K562 (cell line): Measurements from ENCODE around the gene PLD5. TPM values are rescaled to one million over a fixed set of nuclear protein-coding genes. Genes with fewer than 3 reads are reported as not detected.

Source experiments
- ATAC-seq: fragments of 200-7000 bp; cut with Tn5 transposase; 3 replicates; pipeline ENCODE4 v1.9.1; 2020; ENCODE audit warnings: moderate library complexity
- BruUV-seq: library from RNA; stranded (reverse); fragments of 400-500 nt; replicated peaks from 2 replicates; lab custom pipeline; 2021; lab: Mats Ljungman, UMichigan
- CTCF ChIA-PET: fragments of 300-600 bp; formaldehyde crosslinking; extraction: SDS; loops from one replicate; lab custom pipeline; 2021; ENCODE audit warnings: low intra/inter-chr PET ratio; lab: Yijun Ruan, JAX
- POLR2A ChIA-PET: fragments of 300-600, 350-650 bp; sonication (Branson Sonifier 250); formaldehyde crosslinking; extraction: SDS; loops from one replicate; lab custom pipeline; 2021; ENCODE audit warnings: antibody characterized with exemption, inconsistent platforms; lab: Yijun Ruan, JAX
- DNase-seq, 4 experiments: peaks; one replicate each; pipeline versions ENCODE4 v3.0.0 to v3.0.0-alpha.2; 2011 to 2018; ENCODE audit warnings: low spot score in 3 of 4, mixed read lengths in 3 of 4; ENCODE audit errors: extremely low read depth in 1 of 4
- FAIRE-seq: peaks from 2 replicates; lab custom pipeline; 2011; peaks lifted over from hg19 to GRCh38; lab: Jason Lieb, UNC
- H2AFZ ChIP-seq: 2 replicates; pipeline ENCODE4 v1.6.0; 2011; ENCODE audit warnings: low read depth, low read length, control low read depth, inconsistent platforms
- H3K27ac ChIP-seq: fragments of 200-600 bp; 3 replicates; pipeline ENCODE4 v1.8.0; 2011; ENCODE audit warnings: low read depth, mild to moderate bottlenecking, control low read depth, inconsistent platforms, low read length, moderate library complexity, mixed read lengths; ENCODE audit errors: extremely low read depth
- H3K27me3 ChIP-seq, 2 experiments: fragments of 300-600 bp in 1 of 2; 2 replicates in 1 of 2; 3 replicates in 1 of 2; pipeline versions ENCODE4 v1.6.0 to v1.8.0; 2011; ENCODE audit warnings: inconsistent platforms in 2 of 2, low read length in 2 of 2, mild to moderate bottlenecking in 1 of 2, mixed read lengths in 1 of 2, moderate library complexity in 1 of 2; ENCODE audit not compliant: control insufficient read depth in 2 of 2, insufficient read depth in 2 of 2
- H3K36me3 ChIP-seq: fragments of 300-600 bp; 3 replicates; pipeline ENCODE4 v1.8.0; 2011; ENCODE audit warnings: mild to moderate bottlenecking, low read length, inconsistent platforms; ENCODE audit not compliant: control insufficient read depth, insufficient read depth
- H3K4me1 ChIP-seq, 2 experiments: fragments of 200-600 bp in 1 of 2; replicated peaks in 1 of 2; 2 replicates in 1 of 2; 3 replicates in 1 of 2; pipeline versions ENCODE4 v1.5.1 to v1.8.0; 2011; ENCODE audit warnings: inconsistent platforms in 2 of 2, low read length in 2 of 2, mild to moderate bottlenecking in 1 of 2, mixed read lengths in 1 of 2, moderate library complexity in 1 of 2; ENCODE audit not compliant: control insufficient read depth in 2 of 2, insufficient read depth in 2 of 2
- H3K4me2 ChIP-seq: 2 replicates; pipeline ENCODE4 v1.6.1; 2011; ENCODE audit warnings: low read length, control low read depth, inconsistent platforms, mixed read lengths; ENCODE audit not compliant: insufficient read depth
- H3K4me3 ChIP-seq: fragments of 200-600 bp; sonication (generic), shearing (Covaris generic); 2 replicates; pipeline ENCODE4 v1.5.1; 2016; ENCODE audit warnings: control low read depth, inconsistent platforms
- H3K79me2 ChIP-seq: fragments of 200-600 bp; 3 replicates; pipeline ENCODE4 v1.8.0; 2011; ENCODE audit warnings: low read length, inconsistent platforms; ENCODE audit not compliant: control insufficient read depth, insufficient read depth
- H3K9ac ChIP-seq, 2 experiments: 2 replicates each; pipeline versions ENCODE4 v1.6.0 to v1.6.1; 2011; ENCODE audit warnings: low read depth in 2 of 2, low read length in 2 of 2, control low read depth in 1 of 2, inconsistent platforms in 1 of 2, mild to moderate bottlenecking in 1 of 2, mixed read lengths in 1 of 2; ENCODE audit not compliant: insufficient read depth in 1 of 2
- H3K9me1 ChIP-seq: one replicate; pipeline ENCODE4 v1.6.0; 2011; ENCODE audit warnings: inconsistent platforms, mild to moderate bottlenecking, low read length, moderate library complexity; ENCODE audit not compliant: control insufficient read depth, insufficient read depth
- H3K9me3 ChIP-seq: replicated peaks from 2 replicates; pipeline ENCODE4 v1.5.1; 2011; ENCODE audit warnings: low read depth, low read length, inconsistent platforms; ENCODE audit not compliant: control insufficient read depth, insufficient read depth
- H4K20me1 ChIP-seq: replicated peaks from 2 replicates; pipeline ENCODE4 v1.6.1; 2011; ENCODE audit warnings: low read length, inconsistent platforms, mixed read lengths; ENCODE audit not compliant: control insufficient read depth, insufficient read depth
- C11orf30 ChIP-seq: fragments of 450-650 bp; IDR thresholded peaks from 2 replicates; pipeline ENCODE4 v1.6.1; 2016; ENCODE audit warnings: low read depth, mild to moderate bottlenecking
- EWSR1 ChIP-seq: fragments of 450-650 bp; IDR thresholded peaks from 2 replicates; pipeline ENCODE4 v1.6.1; 2018; ENCODE audit warnings: borderline replicate concordance, mild to moderate bottlenecking, low read depth, moderate library complexity; ENCODE audit not compliant: partially characterized antibody
- HCFC1 ChIP-seq: IDR thresholded peaks from 2 replicates; pipeline ENCODE4 v1.6.1; 2012; ENCODE audit warnings: low read depth, low read length, improper control_type of control experiment
- MAFF ChIP-seq: IDR thresholded peaks from 2 replicates; pipeline ENCODE4 v1.6.1; 2012; ENCODE audit warnings: low read length, improper control_type of control experiment
- MAFG ChIP-seq: fragments of 450-650 bp; conservative IDR thresholded peaks from 2 replicates; pipeline ENCODE4 v1.6.1; 2016; ENCODE audit warnings: missing genetic modification characterization, missing compliant biosample characterization
- MAFK ChIP-seq: IDR thresholded peaks from 2 replicates; pipeline ENCODE4 v1.6.1; 2011; ENCODE audit warnings: low read length, improper control_type of control experiment
- MED1 ChIP-seq: sonication (generic); formaldehyde crosslinking; IDR thresholded peaks from 2 replicates; pipeline ENCODE4 v1.8.1; 2023; ENCODE audit warnings: missing genetic modification reagents, borderline replicate concordance
- PYGO2 ChIP-seq: fragments of 450-650 bp; IDR thresholded peaks from 2 replicates; pipeline ENCODE4 v1.6.1; 2016; ENCODE audit warnings: mild to moderate bottlenecking, missing genetic modification characterization, moderate library complexity, missing compliant biosample characterization
- TRIM28 ChIP-seq: fragments of 450-650 bp; IDR thresholded peaks from 2 replicates; pipeline ENCODE4 v1.6.1; 2017
- TSC22D4 ChIP-seq: fragments of 450-650 bp; IDR thresholded peaks from 2 replicates; pipeline ENCODE4 v1.6.1; 2016; ENCODE audit warnings: missing genetic modification characterization, missing biosample characterization, control low read depth
- USF1 ChIP-seq: sonication (generic); formaldehyde crosslinking; IDR thresholded peaks from 2 replicates; pipeline ENCODE4 v1.9.0; 2022; ENCODE audit warnings: mild to moderate bottlenecking, missing genetic modification reagents
- ZNF316 ChIP-seq: fragments of 450-650 bp; IDR thresholded peaks from 2 replicates; pipeline ENCODE4 v1.6.1; 2016
- WGBS: fragments of 100-300 bp; shearing (Covaris generic); methylation state at CpG from one replicate; pipeline ENCODE4 v1.1.6; 2016; ENCODE audit warnings: low coverage, mixed read lengths; ENCODE audit not compliant: insufficient coverage; ENCODE audit errors: missing lambda C conversion rate; 5-methylcytosine and 5-hydroxymethylcytosine counted together
- in situ Hi-C: fragments of 300-500 bp; cut with MboI; formaldehyde crosslinking; loops from 4 replicates; pipeline ENCODE4 v1.15.0; 2018; ENCODE audit warnings: inconsistent platforms, mixed read lengths
- intact Hi-C: fragments of 100-400 bp; cut with micrococcal nuclease; formaldehyde crosslinking; loops from 2 replicates; pipeline ENCODE4 v1.14.2; 2022
- polyA plus RNA-seq, 8 experiments: library from polyadenylated mRNA; depleted of rRNA in 4 of 8; stranded (reverse) in 5 of 8; unstranded in 3 of 8; fragments of >200 nt; fragmentation: Nextera tagmentation in 2 of 8; fragmentation: Illumina TruSeq in 1 of 8; extraction: Ambion mirVana in 2 of 8; extraction: Trizol in 1 of 8; gene quantifications; 2 replicates each; pipeline versions ENCODE4 v1.2.1 to v1.2.3, GENCODE V29; 2011 to 2014; ENCODE audit warnings: inconsistent platforms in 1 of 8, missing spikeins in 1 of 8
- total RNA-seq, 7 experiments: library from RNA; depleted of rRNA in 6 of 7; stranded (reverse); fragments of >200 nt in 6 of 7; fragmentation: Illumina TruSeq in 2 of 7; extraction: Trizol in 2 of 7; gene quantifications; 2 replicates each; pipeline versions ENCODE4 v1.2.1 to v1.2.3, GENCODE V29; 2011 to 2021; ENCODE audit warnings: low replicate concordance in 1 of 7
- TF ChIP-seq, protein P1 (sequence below): fragments of 450-650 bp; formaldehyde crosslinking; IDR thresholded peaks from 2 replicates; pipeline ENCODE4 v1.4.0; 2022; ENCODE audit warnings: mild to moderate bottlenecking, moderate library complexity
- TF ChIP-seq, protein P2 (sequence below): fragments of 250-450 bp; sonication (Bioruptor Pico); IDR thresholded peaks from 2 replicates; pipeline ENCODE4 v1.5.0; 2021

Gene PLD5
- total and polyA plus RNA-seq, 9 of the 15 experiments (the other 6 are each of a cell fraction or from before 2014, with no cell fraction given): not detected

GRCh38 chr1:242162140-242162539, 362.4 kb downstream of the PLD5 start (continued):
- TF ChIP-seq, protein P1, sequence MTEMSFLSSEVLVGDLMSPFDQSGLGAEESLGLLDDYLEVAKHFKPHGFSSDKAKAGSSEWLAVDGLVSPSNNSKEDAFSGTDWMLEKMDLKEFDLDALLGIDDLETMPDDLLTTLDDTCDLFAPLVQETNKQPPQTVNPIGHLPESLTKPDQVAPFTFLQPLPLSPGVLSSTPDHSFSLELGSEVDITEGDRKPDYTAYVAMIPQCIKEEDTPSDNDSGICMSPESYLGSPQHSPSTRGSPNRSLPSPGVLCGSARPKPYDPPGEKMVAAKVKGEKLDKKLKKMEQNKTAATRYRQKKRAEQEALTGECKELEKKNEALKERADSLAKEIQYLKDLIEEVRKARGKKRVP (CRISPR knock-in tag): no peak
- no peak for TF ChIP-seq HCFC1
- no peak for TF ChIP-seq MED1 (CRISPR knock-in tag)
- TF ChIP-seq, protein P2, sequence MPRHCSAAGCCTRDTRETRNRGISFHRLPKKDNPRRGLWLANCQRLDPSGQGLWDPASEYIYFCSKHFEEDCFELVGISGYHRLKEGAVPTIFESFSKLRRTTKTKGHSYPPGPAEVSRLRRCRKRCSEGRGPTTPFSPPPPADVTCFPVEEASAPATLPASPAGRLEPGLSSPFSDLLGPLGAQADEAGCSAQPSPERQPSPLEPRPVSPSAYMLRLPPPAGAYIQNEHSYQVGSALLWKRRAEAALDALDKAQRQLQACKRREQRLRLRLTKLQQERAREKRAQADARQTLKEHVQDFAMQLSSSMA (CRISPR knock-in tag): no peak
- no peak for TF ChIP-seq TSC22D4
- no peak for TF ChIP-seq EWSR1
- no peak for TF ChIP-seq USF1

DNA sequence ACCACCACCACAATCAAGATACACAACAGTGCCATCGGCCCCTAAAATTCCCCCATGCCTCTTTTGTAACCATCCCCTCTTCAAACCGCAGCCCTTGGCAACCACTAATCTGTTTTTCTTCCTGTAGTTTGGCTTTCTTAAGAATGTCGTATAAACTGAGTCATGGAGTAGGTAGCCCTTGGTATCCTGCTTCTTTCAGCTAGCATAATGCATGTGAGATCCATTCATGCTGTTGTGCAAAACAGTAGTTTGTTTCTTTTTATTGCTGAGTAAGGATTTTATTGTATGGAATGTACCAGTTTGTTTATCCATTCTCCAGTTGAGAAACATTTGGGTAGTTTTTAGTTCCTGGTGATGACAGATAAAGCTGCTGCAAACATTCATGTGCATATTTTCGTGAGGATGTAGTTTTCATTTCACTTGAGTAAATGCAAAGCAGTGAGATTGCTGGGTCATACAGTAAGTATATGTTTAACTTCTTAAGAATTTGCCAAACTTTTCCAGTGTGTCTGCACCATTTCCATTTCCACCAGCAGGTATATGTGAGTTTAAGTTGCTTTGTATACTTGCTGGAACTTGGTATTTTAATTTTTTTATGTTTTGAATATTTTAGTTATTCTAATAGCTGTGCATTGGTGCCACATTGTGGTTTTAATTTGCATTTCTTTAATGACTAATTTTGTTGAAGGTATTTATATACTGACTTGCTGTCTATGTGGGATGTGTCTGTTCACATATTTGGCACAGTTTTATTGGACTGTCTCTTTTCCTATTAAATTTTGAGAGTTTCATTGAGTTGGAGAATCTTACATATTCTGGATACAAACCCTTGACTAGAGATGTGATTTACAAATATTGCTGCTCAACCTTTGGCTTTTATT, 377.2 kb downstream of the PLD5 start:
- ChIA-PET CTCF (no interaction called here), POLR2A (no interaction called here)
- H3K4me3 ChIP-seq: no peak overlapping the region
- no peak overlapping the region for H3K4me2 ChIP-seq
- DNase-seq: no peak
- no peak for ATAC-seq
- H3K27me3 ChIP-seq: no peaks in the 10 kb centered on the region
- no peaks in the 10 kb centered on the region for H4K20me1 ChIP-seq
- H3K9me1 ChIP-seq: no peaks in the 10 kb centered on the region
- no TSS peak for BruUV-seq
- no peaks in the 10 kb centered on the region for H3K79me2 ChIP-seq
- no peaks in the 10 kb centered on the region for H3K36me3 ChIP-seq
- in situ Hi-C loops: no loop called here
- no peak overlapping the region for H3K9ac ChIP-seq
- no peak overlapping the region for H2AFZ ChIP-seq
- H3K4me1 ChIP-seq: no peaks in the 10 kb centered on the region
- H3K27ac ChIP-seq: no peak overlapping the region
- no peak for FAIRE-seq
- H3K9me3 ChIP-seq: no peaks in the 10 kb centered on the region
- peak; percentile 92 for TF ChIP-seq MAFK
- peak; percentile 84 for TF ChIP-seq C11orf30
- no peak for TF ChIP-seq PYGO2 (tag)
- TF ChIP-seq MAFF: peak; percentile 89
- no peak for TF ChIP-seq TRIM28
- TF ChIP-seq ZNF316: peak; percentile 91
- peak; percentile 87 for TF ChIP-seq MAFG
- intact Hi-C loops: no loop called here
- WGBS: 0% methylated on average over 4 of the region's 4 CpGs
